OCI-LY3 (cell line): ENCODE data around the gene GON7.
"Not testable (repeated sequence)": the region's sequence is repeated elsewhere in the genome, so short reads cannot be mapped to it uniquely, and the experiment has no call there.

Source experiments
- H2AFZ ChIP-seq: fragments of 200-600, 300-600 bp; shearing (Covaris generic); 2 replicates; pipeline ENCODE4 v1.6.0; 2014; ENCODE audit warnings: antibody characterized with exemption, low read depth, low read length
- H3K27ac ChIP-seq: fragments of 200-600, 300-600 bp; sonication (generic); 2 replicates; pipeline ENCODE4 v1.5.1; 2014; ENCODE audit warnings: mild to moderate bottlenecking, low read length, moderate library complexity, mixed read lengths
- H3K27me3 ChIP-seq: fragments of 200-600, 300-600 bp; sonication (generic); 2 replicates; pipeline ENCODE4 v1.6.1; 2014; ENCODE audit warnings: low read depth, low read length, mixed read lengths
- H3K36me3 ChIP-seq: fragments of 200-600, 300-600 bp; sonication (generic); replicated peaks from 2 replicates; pipeline ENCODE3; 2014; ENCODE audit warnings: low read depth, low read length, mixed read lengths
- H3K4me1 ChIP-seq: fragments of 300-600, 200-600 bp; sonication (generic); 2 replicates; pipeline ENCODE4 v1.6.1; 2014; ENCODE audit warnings: low read length, mixed read lengths
- H3K4me2 ChIP-seq: fragments of 200-600, 300-600 bp; sonication (generic); 2 replicates; pipeline ENCODE4 v1.6.1; 2014; ENCODE audit warnings: low read length, mixed read lengths
- H3K4me3 ChIP-seq: fragments of 300-600, 200-600 bp; sonication (generic); 2 replicates; pipeline ENCODE4 v1.5.1; 2014; ENCODE audit warnings: antibody characterized with exemption, mild to moderate bottlenecking, low read length, moderate library complexity
- H3K79me2 ChIP-seq: fragments of 300-600, 200-600 bp; shearing (Covaris generic); 2 replicates; pipeline ENCODE4 v1.6.1; 2014; ENCODE audit warnings: mild to moderate bottlenecking, low read length, mixed read lengths
- H3K9ac ChIP-seq: fragments of 300-600, 200-600 bp; shearing (Covaris generic); 2 replicates; pipeline ENCODE4 v1.6.0; 2014; ENCODE audit warnings: mild to moderate bottlenecking, low read length, moderate library complexity
- H3K9me3 ChIP-seq: fragments of 200-600, 300-600 bp; shearing (Covaris generic); 2 replicates; pipeline ENCODE4 v1.6.1; 2014; ENCODE audit warnings: low read length, mixed read lengths; ENCODE audit not compliant: insufficient read depth
- H4K20me1 ChIP-seq: fragments of 200-600, 300-600 bp; sonication (generic); 2 replicates; pipeline ENCODE4 v1.6.1; 2016; ENCODE audit warnings: low read length, mixed read lengths; ENCODE audit not compliant: insufficient read depth
- EZH2phosphoT487 ChIP-seq: fragments of 200-600 bp; shearing (Covaris generic); IDR thresholded peaks from 2 replicates; pipeline ENCODE4 v1.6.1; 2018; ENCODE audit warnings: antibody characterized with exemption, mixed run types, low read depth
- TF ChIP-seq, protein P1 (sequence below): fragments of 200-600, 300-600 bp; sonication (generic); IDR thresholded peaks from 2 replicates; pipeline ENCODE4 v1.5.1; 2014; ENCODE audit warnings: antibody characterized with exemption, low read length, low read depth

GON7 gene

DNA sequence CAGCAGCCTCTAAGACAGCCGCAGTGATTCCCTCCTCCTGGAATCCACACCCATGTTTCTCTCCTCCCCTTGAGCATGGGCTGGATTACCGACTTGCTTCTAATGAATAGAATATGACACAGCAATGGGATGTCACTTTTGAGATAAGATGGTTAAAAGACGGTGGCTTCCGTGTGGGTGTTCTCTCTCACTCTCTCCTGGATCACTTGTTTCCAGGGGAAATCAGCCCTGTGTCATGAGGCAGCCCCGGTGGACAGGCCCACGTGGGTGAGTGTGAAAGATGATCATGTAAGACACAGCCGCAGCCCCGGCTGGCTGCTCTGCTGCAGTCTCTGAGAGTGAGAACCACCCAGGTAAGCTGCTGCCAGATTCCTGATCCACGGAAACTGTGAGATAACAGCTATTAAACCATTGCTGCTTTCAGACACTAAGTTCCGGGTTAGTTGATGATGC, 32.9 kb downstream of the GON7 start:
- Histone ChIP-seq H2AFZ (peak overlapping the region; percentile 65; the same call in 1 of the 2 replicates), H3K27me3 (no peaks in the 10 kb centered on the region), H3K9ac (no peak overlapping the region), H3K4me3 (no peak overlapping the region), H3K4me1 (no peaks in the 10 kb centered on the region), H3K79me2 (no peaks in the 10 kb centered on the region), H3K36me3 (no peaks in the 10 kb centered on the region), H3K9me3 (no peaks in the 10 kb centered on the region), H4K20me1 (no peaks in the 10 kb centered on the region), H3K4me2 (no peak overlapping the region), H3K27ac (no peak overlapping the region)
- TF ChIP-seq EZH2phosphoT487 = no peak

DNA sequence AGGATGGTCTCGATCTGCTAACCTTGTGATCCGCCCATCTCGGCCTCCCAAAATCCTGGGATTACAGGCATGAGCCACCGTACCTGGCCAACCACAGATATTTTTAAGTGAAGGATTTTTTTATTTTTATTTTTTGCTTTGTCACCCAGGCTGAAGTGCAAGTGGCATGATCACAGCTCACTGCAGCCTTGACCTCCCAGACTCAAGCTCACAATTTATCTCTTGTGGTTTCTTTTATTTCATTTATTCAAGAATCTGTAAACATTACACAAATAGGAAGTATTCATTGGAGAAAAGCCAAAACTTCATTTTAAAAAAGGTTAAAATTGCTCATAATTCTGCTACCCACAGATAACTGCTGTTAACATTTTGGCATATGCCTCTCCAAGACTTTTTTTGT, 35.5 kb downstream of the GON7 start:
- no peak overlapping the region for H3K4me2 ChIP-seq
- no peaks in the 10 kb centered on the region for H3K36me3 ChIP-seq
- no peak overlapping the region for H3K27ac ChIP-seq

DNA sequence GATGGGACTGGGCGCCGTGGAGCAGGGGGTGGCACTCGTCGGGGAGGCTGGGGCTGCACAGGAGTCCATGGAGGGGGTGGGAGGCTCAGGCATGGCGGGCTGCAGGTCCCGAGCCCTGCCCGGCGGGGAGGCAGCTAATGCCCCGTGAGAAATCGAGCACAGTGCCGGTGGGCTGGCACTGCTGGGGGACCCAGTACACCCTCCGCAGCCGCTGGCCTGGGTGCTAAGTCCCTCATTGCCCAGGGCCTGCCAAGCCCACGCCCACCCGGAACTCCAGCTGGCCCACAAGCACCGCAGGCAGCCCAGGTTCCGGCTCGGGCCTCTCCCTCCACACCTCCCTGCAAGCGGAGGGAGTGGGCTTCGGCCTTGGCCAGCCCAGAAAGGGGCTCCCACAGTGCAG, 36.7 kb downstream of the GON7 start:
- not testable (repeated sequence) for H3K27ac ChIP-seq, H3K9ac ChIP-seq, H3K36me3 ChIP-seq, H3K27me3 ChIP-seq, H2AFZ ChIP-seq, H3K4me1 ChIP-seq, H3K9me3 ChIP-seq, H4K20me1 ChIP-seq, H3K4me2 ChIP-seq, H3K79me2 ChIP-seq, H3K4me3 ChIP-seq

More for the DNA sequence above, 35.5 kb downstream of the GON7 start:
- H3K4me3 ChIP-seq = no peak overlapping the region
- no peaks in the 10 kb centered on the region for H3K27me3 ChIP-seq
- H2AFZ ChIP-seq = no peak overlapping the region
- no peaks in the 10 kb centered on the region for H4K20me1 ChIP-seq
- no peaks in the 10 kb centered on the region for H3K79me2 ChIP-seq
- no peaks in the 10 kb centered on the region for H3K9me3 ChIP-seq
- H3K9ac ChIP-seq = no peak overlapping the region
- TF ChIP-seq, protein P1, sequence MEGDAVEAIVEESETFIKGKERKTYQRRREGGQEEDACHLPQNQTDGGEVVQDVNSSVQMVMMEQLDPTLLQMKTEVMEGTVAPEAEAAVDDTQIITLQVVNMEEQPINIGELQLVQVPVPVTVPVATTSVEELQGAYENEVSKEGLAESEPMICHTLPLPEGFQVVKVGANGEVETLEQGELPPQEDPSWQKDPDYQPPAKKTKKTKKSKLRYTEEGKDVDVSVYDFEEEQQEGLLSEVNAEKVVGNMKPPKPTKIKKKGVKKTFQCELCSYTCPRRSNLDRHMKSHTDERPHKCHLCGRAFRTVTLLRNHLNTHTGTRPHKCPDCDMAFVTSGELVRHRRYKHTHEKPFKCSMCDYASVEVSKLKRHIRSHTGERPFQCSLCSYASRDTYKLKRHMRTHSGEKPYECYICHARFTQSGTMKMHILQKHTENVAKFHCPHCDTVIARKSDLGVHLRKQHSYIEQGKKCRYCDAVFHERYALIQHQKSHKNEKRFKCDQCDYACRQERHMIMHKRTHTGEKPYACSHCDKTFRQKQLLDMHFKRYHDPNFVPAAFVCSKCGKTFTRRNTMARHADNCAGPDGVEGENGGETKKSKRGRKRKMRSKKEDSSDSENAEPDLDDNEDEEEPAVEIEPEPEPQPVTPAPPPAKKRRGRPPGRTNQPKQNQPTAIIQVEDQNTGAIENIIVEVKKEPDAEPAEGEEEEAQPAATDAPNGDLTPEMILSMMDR = no peak
- no peak for TF ChIP-seq EZH2phosphoT487
- H3K4me1 ChIP-seq = no peaks in the 10 kb centered on the region

DNA sequence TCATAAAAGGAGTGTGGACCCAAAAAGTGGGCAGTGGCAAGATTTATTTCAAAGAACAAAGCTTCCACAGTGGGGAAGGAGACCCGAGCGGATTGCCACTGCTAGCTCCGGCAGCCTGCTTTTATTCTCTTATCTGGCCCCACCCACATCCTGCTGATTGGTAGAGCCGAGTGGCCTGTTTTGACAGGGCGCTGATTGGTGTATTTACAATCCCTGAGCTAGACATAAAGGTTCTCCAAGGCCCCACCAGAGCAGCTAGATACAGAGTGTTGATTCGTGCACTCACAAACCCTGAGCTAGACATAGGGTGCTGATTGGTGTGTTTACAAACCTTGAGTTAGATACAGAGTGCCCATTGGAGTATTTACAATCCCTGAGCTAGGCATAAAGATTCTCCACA, 37.2 kb downstream of the GON7 start:
- H2AFZ ChIP-seq, H3K4me2 ChIP-seq, H3K79me2 ChIP-seq, H3K9ac ChIP-seq, H3K4me1 ChIP-seq, H3K9me3 ChIP-seq, H3K27me3 ChIP-seq, H3K36me3 ChIP-seq, H3K27ac ChIP-seq, H4K20me1 ChIP-seq, H3K4me3 ChIP-seq: not testable (repeated sequence)

DNA sequence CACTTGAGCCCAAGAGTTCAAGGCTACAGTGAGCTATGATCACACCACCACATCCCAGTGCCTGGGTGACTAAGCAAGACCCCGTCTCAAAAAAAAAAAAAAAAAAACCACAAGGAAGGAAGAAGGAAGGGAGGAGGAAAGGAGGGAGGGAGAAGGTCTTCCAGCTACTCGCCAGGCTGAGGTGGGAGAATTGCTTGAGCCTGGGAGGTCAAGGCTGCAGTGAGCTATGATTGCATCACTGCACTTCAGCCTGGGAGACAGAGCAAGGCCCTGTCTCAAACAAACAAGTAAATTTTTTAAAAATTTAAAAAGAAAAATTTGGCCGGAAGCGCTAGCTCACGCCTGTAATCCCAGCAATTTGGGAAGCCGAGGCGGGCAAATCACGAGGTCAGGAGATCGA, 38.3 kb downstream of the GON7 start:
- H3K79me2 ChIP-seq, H2AFZ ChIP-seq, H3K27me3 ChIP-seq, H3K4me2 ChIP-seq, H3K27ac ChIP-seq, H3K9me3 ChIP-seq, H4K20me1 ChIP-seq, H3K4me1 ChIP-seq, H3K9ac ChIP-seq, H3K4me3 ChIP-seq, H3K36me3 ChIP-seq: not testable (repeated sequence)

DNA sequence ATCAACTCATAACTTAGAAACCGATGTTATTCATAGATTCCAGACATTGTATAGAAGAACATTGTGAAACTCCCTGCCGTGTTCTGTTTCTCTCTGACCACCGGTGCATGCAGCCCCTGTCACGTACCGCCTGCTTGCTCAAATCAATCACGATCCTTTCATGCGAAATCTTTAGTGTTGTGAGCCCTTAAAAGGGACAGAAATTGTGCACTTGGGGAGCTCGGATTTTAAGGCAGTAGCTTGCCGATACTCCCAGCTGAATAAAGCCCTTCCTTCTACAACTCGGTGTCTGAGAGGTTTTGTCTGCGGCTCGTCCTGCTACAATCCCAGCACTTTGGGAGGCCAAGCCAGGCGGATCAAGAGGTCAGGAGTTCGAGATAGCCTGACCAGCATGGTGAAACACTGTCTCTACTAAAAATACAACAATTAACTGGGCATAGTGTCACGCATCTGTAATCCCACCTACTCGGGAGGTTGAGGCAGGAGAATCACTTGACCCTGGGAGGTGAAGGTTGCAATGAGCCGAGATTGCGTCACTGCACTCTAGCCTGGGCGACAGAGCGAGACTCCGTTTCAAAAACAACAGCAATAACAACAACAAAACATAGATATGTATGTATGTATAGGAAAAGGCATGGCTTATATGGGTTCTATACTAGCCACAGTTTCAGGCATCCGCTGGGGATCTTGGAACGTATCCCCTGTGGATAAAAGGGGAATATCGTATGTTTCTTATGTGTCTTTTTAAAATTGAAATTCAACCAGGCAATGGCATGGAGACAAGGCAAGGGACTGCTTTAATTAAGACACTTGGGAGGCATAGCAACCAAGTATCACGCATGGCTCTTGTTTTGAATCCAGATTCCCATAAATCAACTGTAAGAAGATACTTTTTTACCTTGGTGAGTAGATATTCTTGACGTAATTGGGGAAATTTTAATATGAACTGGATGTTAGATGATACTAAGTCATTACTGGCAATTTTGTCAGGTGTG, 41.3 kb downstream of the GON7 start:
- H3K27me3 ChIP-seq, H2AFZ ChIP-seq, H3K36me3 ChIP-seq, H3K79me2 ChIP-seq, H3K4me2 ChIP-seq, H3K9me3 ChIP-seq, H3K4me3 ChIP-seq, H3K9ac ChIP-seq, H4K20me1 ChIP-seq, H3K4me1 ChIP-seq, H3K27ac ChIP-seq: not testable (repeated sequence)
